Endothelial cell of umbilical vein (primary cell): ENCODE results near the gene CCDC6. TPM values are rescaled to one million over a fixed set of nuclear protein-coding genes. Genes with fewer than 3 reads are reported as not detected.

Experiments used
- BruUV-seq: library from RNA; stranded (reverse); fragments of 400-500 nt; replicated peaks from 2 replicates; lab custom pipeline; 2021; lab: Mats Ljungman, UMichigan
- CTCF ChIA-PET: fragments of 300-600, 350-600 bp; sonication (Branson Sonifier 250); formaldehyde crosslinking; loops from one replicate; lab custom pipeline; 2021; ENCODE audit warnings: antibody characterized with exemption, inconsistent platforms; lab: Charles Lee
- POLR2A ChIA-PET: fragments of 300-600, 350-600 bp; sonication (Branson Sonifier 250); formaldehyde crosslinking; loops from one replicate; lab custom pipeline; 2021; ENCODE audit warnings: antibody characterized with exemption, inconsistent platforms; lab: Charles Lee
- DNase-seq: peaks from one replicate; pipeline ENCODE4 v3.0.0-alpha.2; 2011; ENCODE audit warnings: low read depth, low spot score
- FAIRE-seq: peaks from 2 replicates; lab custom pipeline; 2011; peaks lifted over from hg19 to GRCh38; lab: Jason Lieb, UNC
- H2AFZ ChIP-seq: 2 replicates; pipeline ENCODE4 v1.6.0; 2012; ENCODE audit warnings: low read depth, low read length, control low read depth, inconsistent platforms
- H3K27ac ChIP-seq: 2 replicates; pipeline ENCODE4 v1.5.1; 2011; ENCODE audit warnings: low read depth, mild to moderate bottlenecking, control low read depth, low read length, moderate library complexity; ENCODE audit not compliant: insufficient read depth
- H3K27me3 ChIP-seq, 2 experiments: 2 replicates each; pipeline versions ENCODE4 v1.6.0 to v1.6.1; 2011; ENCODE audit warnings: low read length in 2 of 2, mixed read lengths in 1 of 2; ENCODE audit not compliant: control insufficient read depth in 2 of 2, insufficient read depth in 2 of 2
- H3K36me3 ChIP-seq, 2 experiments: 2 replicates in 1 of 2; 3 replicates in 1 of 2; pipeline ENCODE4 v1.5.1; 2011; ENCODE audit warnings: low read length in 2 of 2, mild to moderate bottlenecking in 1 of 2, moderate library complexity in 1 of 2; ENCODE audit not compliant: control insufficient read depth in 2 of 2, insufficient read depth in 2 of 2; ENCODE audit errors: extremely low read depth in 1 of 2
- H3K4me1 ChIP-seq: 3 replicates; pipeline ENCODE4 v1.5.1; 2011; ENCODE audit warnings: mild to moderate bottlenecking, low read length; ENCODE audit not compliant: control insufficient read depth, insufficient read depth; ENCODE audit errors: extremely low read depth
- H3K4me2 ChIP-seq: 2 replicates; pipeline ENCODE4 v1.6.1; 2011; ENCODE audit warnings: low read length, control low read depth, mixed read lengths; ENCODE audit not compliant: insufficient read depth
- H3K4me3 ChIP-seq, 3 experiments: fragments of 200-600 bp in 1 of 3; sonication (generic), shearing (Covaris generic) in 1 of 3; replicated peaks in 1 of 3; 2 replicates each; pipeline ENCODE4 v1.5.1; 2011 to 2016; ENCODE audit warnings: control low read depth in 3 of 3, low read length in 3 of 3, mild to moderate bottlenecking in 2 of 3, inconsistent platforms in 1 of 3, low read depth in 1 of 3, moderate library complexity in 1 of 3; ENCODE audit not compliant: insufficient read depth in 1 of 3
- H3K79me2 ChIP-seq: 2 replicates; pipeline ENCODE4 v1.6.0; 2012; ENCODE audit warnings: low read length, inconsistent platforms; ENCODE audit not compliant: control insufficient read depth, insufficient read depth
- H3K9ac ChIP-seq: replicated peaks from 2 replicates; pipeline ENCODE3; 2011; ENCODE audit warnings: low read length, control low read depth; ENCODE audit not compliant: insufficient read depth; ENCODE audit errors: extremely low read depth
- H3K9me1 ChIP-seq: replicated peaks from 3 replicates; pipeline ENCODE4 v1.6.0; 2011; ENCODE audit warnings: mild to moderate bottlenecking, low read length; ENCODE audit not compliant: control insufficient read depth, insufficient read depth; ENCODE audit errors: extremely low read depth
- H3K9me3 ChIP-seq: replicated peaks from 2 replicates; pipeline ENCODE4 v1.5.1; 2012; ENCODE audit warnings: low read length, inconsistent platforms; ENCODE audit not compliant: control insufficient read depth, insufficient read depth
- H4K20me1 ChIP-seq: replicated peaks from 2 replicates; pipeline ENCODE3; 2011; ENCODE audit warnings: mild to moderate bottlenecking, low read length; ENCODE audit not compliant: control insufficient read depth, insufficient read depth; ENCODE audit errors: extremely low read depth
- FOS ChIP-seq: IDR thresholded peaks from 2 replicates; pipeline ENCODE4 v1.6.1; 2011; ENCODE audit warnings: mild to moderate bottlenecking, low read length, moderate library complexity, borderline replicate concordance; ENCODE audit not compliant: insufficient read depth
- MAX ChIP-seq: IDR thresholded peaks from 2 replicates; pipeline ENCODE4 v1.6.1; 2011; ENCODE audit not compliant: insufficient read depth, insufficient read length
- dilution Hi-C: fragments of 300-500 bp; cut with MboI; formaldehyde crosslinking; loops from one replicate; pipeline ENCODE4 v1.15.0; 2019; ENCODE audit warnings: low sequenced_read_pairs; ENCODE audit not compliant: extremely low pct_ligation_motif_present
- intact Hi-C: fragments of 100-400 bp; cut with micrococcal nuclease; formaldehyde crosslinking; loops from one replicate; pipeline ENCODE4 v1.10.0; 2022
- polyA plus RNA-seq, 4 experiments: library from polyadenylated mRNA; depleted of rRNA in 3 of 4; stranded (reverse) in 3 of 4; unstranded in 1 of 4; fragments of >200 nt; gene quantifications; 2 replicates each; pipeline versions ENCODE4 v1.2.1 to v1.2.3, GENCODE V29; 2011 to 2012; ENCODE audit warnings: missing spikeins in 1 of 4
- total RNA-seq: library from RNA; stranded (reverse); gene quantifications from 2 replicates; pipeline ENCODE4 v1.2.3, GENCODE V29; 2021

Gene CCDC6
- total and polyA plus RNA-seq, 2 donors (not counting 3 experiments of a cell fraction or from before 2014, with no cell fraction given) = 16.8 to 36.8 TPM

GRCh38 chr10:59741048-59741447, 165.3 kb downstream of the CCDC6 start:
- Histone ChIP-seq H3K9ac (no peak overlapping the region), H3K27ac (no peak overlapping the region), H2AFZ (no peak overlapping the region), H4K20me1 (no peaks in the 10 kb centered on the region), H3K4me1 (no peaks in the 10 kb centered on the region), H3K9me1 (no peaks in the 10 kb centered on the region), H3K79me2 (no peaks in the 10 kb centered on the region), H3K36me3 (no peaks in the 10 kb centered on the region), H3K27me3 (no peaks in the 10 kb centered on the region), H3K4me2 (no peak overlapping the region), H3K4me3 (no peak overlapping the region), H3K9me3 (no peaks in the 10 kb centered on the region)
- intact Hi-C loops = no loop called here
- no peak for FAIRE-seq
- DNase-seq = no peak
- POLR2A ChIA-PET = no interaction called here
- dilution Hi-C loops = no loop called here
- CTCF ChIA-PET = no interaction called here
- BruUV-seq = no TSS peak
- TF ChIP-seq MAX = no peak
- TF ChIP-seq FOS = no peak

Other genes with a start within 250 kb of the CCDC6 start
- not detected in 2 replicates for gene SLC16A9, start 196.7 kb downstream of the CCDC6 start, total RNA-seq
- gene SLC16A9, start 196.7 kb downstream of the CCDC6 start, polyA plus RNA-seq = 0.35 and 0.38 TPM in 2 replicates
- not detected in 2 replicates for gene MRLN, start 153.1 kb downstream of the CCDC6 start, total RNA-seq
- gene MRLN, start 153.1 kb downstream of the CCDC6 start, polyA plus RNA-seq = not detected in 2 replicates